Measurements from ENCODE around the gene CFAP61. TPM values are rescaled to one million over a fixed set of nuclear protein-coding genes. Genes with fewer than 3 reads are reported as not detected.

CFAP61 gene
- total RNA-seq, 3 donors from 2014 or later: 0.33 to 2.4 (median 0.59) TPM

- no peaks in the 10 kb centered on the region for H3K27me3 ChIP-seq
- no peaks in the 10 kb centered on the region for H3K4me1 ChIP-seq
- intact Hi-C loops (cut with DNase I; ENCODE audit: low total_unique reads): no loop called here
- no peak for DNase-seq (ENCODE audit: low spot score in 2 of 2)
- TF ChIP-seq POLR2A (IDR thresholded peaks at IDR 0.05) (no peak), CTCF (IDR thresholded peaks at IDR 0.05) (no peak), POLR2AphosphoS5 (IDR thresholded peaks at IDR 0.05) (no peak)
- H3K4me3 ChIP-seq: no peak overlapping the region
- H3K9me3 ChIP-seq: no peaks in the 10 kb centered on the region
- H3K36me3 ChIP-seq: no peaks in the 10 kb centered on the region
- H3K27ac ChIP-seq: no peak overlapping the region
These were observed 87.1 kb downstream of the CFAP61 start for GRCh38 chr20:20139403-20139802.

- H3K27ac ChIP-seq: no peak overlapping the region
- TF ChIP-seq POLR2AphosphoS5 (IDR thresholded peaks at IDR 0.05) (no peak), POLR2A (IDR thresholded peaks at IDR 0.05) (no peak), CTCF (IDR thresholded peaks at IDR 0.05) (no peak)
- no peak for DNase-seq (ENCODE audit: low spot score in 2 of 2)
- intact Hi-C loops (cut with DNase I; ENCODE audit: low total_unique reads): loop anchor here (5.0 kb wide), 1 partner anchor 309 kb away; no protein-coding TSS in a partner anchor
- no peak overlapping the region for H3K4me3 ChIP-seq
- no peaks in the 10 kb centered on the region for H3K4me1 ChIP-seq
- no peaks in the 10 kb centered on the region for H3K36me3 ChIP-seq
- H3K9me3 ChIP-seq: no peaks in the 10 kb centered on the region
- no peaks in the 10 kb centered on the region for H3K27me3 ChIP-seq
These were observed 90.8 kb downstream of the CFAP61 start for GRCh38 chr20:20143165-20143564.

- intact Hi-C loops (cut with DNase I; ENCODE audit: low total_unique reads): loop anchor here (5.0 kb wide), 1 partner anchor 309 kb away; no protein-coding TSS in a partner anchor
- Histone ChIP-seq H3K36me3 (no peaks in the 10 kb centered on the region), H3K4me1 (no peaks in the 10 kb centered on the region), H3K27me3 (no peaks in the 10 kb centered on the region), H3K4me3 (no peak overlapping the region), H3K9me3 (no peaks in the 10 kb centered on the region), H3K27ac (no peak overlapping the region)
- no peak for DNase-seq (ENCODE audit: low spot score in 2 of 2)
- TF ChIP-seq POLR2AphosphoS5 (IDR thresholded peaks at IDR 0.05) (no peak), CTCF (IDR thresholded peaks at IDR 0.05) (no peak), POLR2A (IDR thresholded peaks at IDR 0.05) (no peak)
These were observed 91.3 kb downstream of the CFAP61 start for GRCh38 chr20:20143646-20144045.

- no peak for TF ChIP-seq CTCF (IDR thresholded peaks at IDR 0.05)
- no peak for TF ChIP-seq POLR2A (IDR thresholded peaks at IDR 0.05)
- TF ChIP-seq POLR2AphosphoS5 (IDR thresholded peaks at IDR 0.05): no peak
- Histone ChIP-seq H3K4me3 (no peak overlapping the region), H3K27ac (no peak overlapping the region), H3K36me3 (no peaks in the 10 kb centered on the region), H3K4me1 (no peaks in the 10 kb centered on the region), H3K27me3 (no peaks in the 10 kb centered on the region), H3K9me3 (peaks cover 3 to 12% of the 10 kb centered on the region in 2 donors)
- intact Hi-C loops (cut with DNase I; ENCODE audit: low total_unique reads): no loop called here
- DNase-seq (ENCODE audit: low spot score in 2 of 2): no peak
These were observed 96.4 kb downstream of the CFAP61 start for GRCh38 chr20:20148779-20149178.

- Histone ChIP-seq H3K27me3 (no peaks in the 10 kb centered on the region), H3K9me3 (peaks cover 3 to 12% of the 10 kb centered on the region in 2 donors), H3K4me3 (no peak overlapping the region), H3K27ac (no peak overlapping the region), H3K4me1 (no peaks in the 10 kb centered on the region), H3K36me3 (no peaks in the 10 kb centered on the region)
- DNase-seq (ENCODE audit: low spot score in 2 of 2): no peak
- TF ChIP-seq POLR2A (IDR thresholded peaks at IDR 0.05): no peak
- TF ChIP-seq POLR2AphosphoS5 (IDR thresholded peaks at IDR 0.05): no peak
- TF ChIP-seq CTCF (IDR thresholded peaks at IDR 0.05): no peak
- intact Hi-C loops (cut with DNase I; ENCODE audit: low total_unique reads): no loop called here
These were observed 97.9 kb downstream of the CFAP61 start for GRCh38 chr20:20150241-20150640.

Measured in breast epithelium (tissue), 4 donors.